Measurements from ENCODE around the gene MYH8. TPM values are rescaled to one million over a fixed set of nuclear protein-coding genes. Genes with fewer than 3 reads are reported as not detected.

Gene MYH8
- not detected for total RNA-seq

- DNase-seq (ENCODE audit: low spot score in 2 of 2): no peak
- no peaks in the 10 kb centered on the region for H3K9me3 ChIP-seq
- H3K27me3 ChIP-seq: no peaks in the 10 kb centered on the region
- H3K4me1 ChIP-seq: no peaks in the 10 kb centered on the region
- H3K4me3 ChIP-seq: no peak within 1 kb of the TSS
- intact Hi-C loops (cut with DNase I): no loop called here
- TF ChIP-seq, protein P1, sequence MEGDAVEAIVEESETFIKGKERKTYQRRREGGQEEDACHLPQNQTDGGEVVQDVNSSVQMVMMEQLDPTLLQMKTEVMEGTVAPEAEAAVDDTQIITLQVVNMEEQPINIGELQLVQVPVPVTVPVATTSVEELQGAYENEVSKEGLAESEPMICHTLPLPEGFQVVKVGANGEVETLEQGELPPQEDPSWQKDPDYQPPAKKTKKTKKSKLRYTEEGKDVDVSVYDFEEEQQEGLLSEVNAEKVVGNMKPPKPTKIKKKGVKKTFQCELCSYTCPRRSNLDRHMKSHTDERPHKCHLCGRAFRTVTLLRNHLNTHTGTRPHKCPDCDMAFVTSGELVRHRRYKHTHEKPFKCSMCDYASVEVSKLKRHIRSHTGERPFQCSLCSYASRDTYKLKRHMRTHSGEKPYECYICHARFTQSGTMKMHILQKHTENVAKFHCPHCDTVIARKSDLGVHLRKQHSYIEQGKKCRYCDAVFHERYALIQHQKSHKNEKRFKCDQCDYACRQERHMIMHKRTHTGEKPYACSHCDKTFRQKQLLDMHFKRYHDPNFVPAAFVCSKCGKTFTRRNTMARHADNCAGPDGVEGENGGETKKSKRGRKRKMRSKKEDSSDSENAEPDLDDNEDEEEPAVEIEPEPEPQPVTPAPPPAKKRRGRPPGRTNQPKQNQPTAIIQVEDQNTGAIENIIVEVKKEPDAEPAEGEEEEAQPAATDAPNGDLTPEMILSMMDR (IDR thresholded peaks at IDR 0.05): no peak
- no peaks in the 10 kb centered on the region for H3K36me3 ChIP-seq
- H3K27ac ChIP-seq: no peak within 1 kb of the TSS
Measured at GRCh38 chr17:10421900-10422542, at the start of gene MYH8. Gene MYH8 (minus strand): TSS chr17:10421950. CDS start chr17:10420227, 1,723 bp downstream.

- no peaks in the 10 kb centered on the region for H3K4me1 ChIP-seq
- H3K27me3 ChIP-seq: no peaks in the 10 kb centered on the region
- no peak for DNase-seq (ENCODE audit: low spot score in 2 of 2)
- H3K4me3 ChIP-seq: no peak within 1 kb of the TSS
- intact Hi-C loops (cut with DNase I): no loop called here
- H3K9me3 ChIP-seq: no peaks in the 10 kb centered on the region
- H3K27ac ChIP-seq: no peak within 1 kb of the TSS
- H3K36me3 ChIP-seq: no peaks in the 10 kb centered on the region
- TF ChIP-seq, protein P1 (IDR thresholded peaks at IDR 0.05): no peak
Measured at GRCh38 chr17:10469459-10469858, 47.7 kb upstream of the MYH8 start, which contains the start of gene MYH4. Gene MYH4 (minus strand): TSS chr17:10469559. CDS start chr17:10466745, 2,814 bp downstream.

DNA sequence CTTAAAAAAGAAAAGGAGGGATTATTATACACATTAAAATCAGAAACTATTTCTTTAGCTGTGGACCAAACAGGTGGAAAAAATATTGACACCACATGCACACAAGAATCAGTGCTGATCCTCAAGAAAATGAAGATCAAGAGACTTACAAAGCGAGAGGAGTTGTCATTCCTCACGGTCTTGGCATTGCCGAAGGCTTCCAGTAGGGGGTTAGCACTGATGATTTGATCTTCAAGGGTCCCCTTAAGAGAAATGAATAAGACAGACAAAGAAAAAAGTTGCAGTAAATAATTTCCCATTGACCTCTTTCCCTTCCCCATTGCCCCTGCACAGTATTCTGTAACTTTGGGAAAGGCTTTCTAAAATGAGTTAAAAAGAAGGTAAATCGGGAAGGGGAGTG is 41.7 kb upstream of the MYH8 start:
- Histone ChIP-seq H3K27me3 (no peaks in the 10 kb centered on the region), H3K27ac (no peak overlapping the region), H3K9me3 (no peaks in the 10 kb centered on the region), H3K36me3 (no peaks in the 10 kb centered on the region), H3K4me1 (no peaks in the 10 kb centered on the region), H3K4me3 (no peak overlapping the region)
- intact Hi-C loops (cut with DNase I): no loop called here
- DNase-seq (ENCODE audit: low spot score in 2 of 2): no peak
- TF ChIP-seq, protein P1 (IDR thresholded peaks at IDR 0.05): no peak

DNA sequence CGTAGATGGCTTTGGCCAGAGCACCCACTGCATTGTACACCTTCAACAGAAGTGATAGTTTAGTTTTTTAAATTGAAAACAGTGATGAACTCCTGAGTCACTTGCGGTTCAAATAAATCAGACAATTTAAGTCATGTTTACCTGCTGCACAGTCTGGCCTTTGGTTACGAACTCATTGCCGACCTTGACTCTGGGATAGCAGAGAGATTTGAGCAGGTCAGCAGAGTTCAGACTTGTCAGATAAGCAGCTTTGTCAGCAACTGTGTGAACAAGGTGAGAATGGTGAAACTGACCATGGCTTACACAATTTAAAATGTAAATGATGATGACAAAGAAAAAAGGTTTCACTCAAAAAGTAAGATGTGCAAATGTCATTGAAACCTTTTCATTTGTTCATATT is 38.3 kb upstream of the MYH8 start:
- TF ChIP-seq, protein P1 (IDR thresholded peaks at IDR 0.05): no peak
- no peak for DNase-seq (ENCODE audit: low spot score in 2 of 2)
- intact Hi-C loops (cut with DNase I): no loop called here
- Histone ChIP-seq H3K4me3 (no peak overlapping the region), H3K36me3 (no peaks in the 10 kb centered on the region), H3K4me1 (no peaks in the 10 kb centered on the region), H3K27ac (no peak overlapping the region), H3K9me3 (no peaks in the 10 kb centered on the region), H3K27me3 (no peaks in the 10 kb centered on the region)

DNA sequence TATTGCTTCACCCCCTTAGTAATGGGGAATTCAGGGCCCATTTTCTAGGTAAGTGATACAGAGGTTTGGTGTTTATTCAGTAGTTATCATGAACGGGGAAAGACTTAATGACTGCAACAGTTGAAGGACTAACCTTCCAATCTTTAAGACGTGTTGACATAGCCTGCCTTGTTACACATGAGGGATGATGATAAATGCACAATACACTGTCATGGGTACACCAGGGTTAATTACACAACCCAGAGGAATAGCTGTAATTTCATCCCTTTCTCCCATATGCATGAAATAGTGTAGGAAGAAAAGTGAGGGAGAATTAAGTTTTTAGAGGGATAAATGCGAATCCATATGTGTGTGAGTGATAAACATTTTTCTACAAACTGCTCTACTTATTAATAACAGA is 37.0 kb upstream of the MYH8 start:
- H3K9me3 ChIP-seq: no peaks in the 10 kb centered on the region
- no peaks in the 10 kb centered on the region for H3K27me3 ChIP-seq
- TF ChIP-seq, protein P1 (IDR thresholded peaks at IDR 0.05): no peak
- H3K4me1 ChIP-seq: no peaks in the 10 kb centered on the region
- intact Hi-C loops (cut with DNase I): no loop called here
- H3K36me3 ChIP-seq: no peaks in the 10 kb centered on the region
- DNase-seq (ENCODE audit: low spot score in 2 of 2): no peak
- no peak overlapping the region for H3K27ac ChIP-seq
- H3K4me3 ChIP-seq: no peak overlapping the region

GRCh38 chr17:10457952-10458351 is 36.2 kb upstream of the MYH8 start:
- intact Hi-C loops (cut with DNase I): no loop called here
- TF ChIP-seq, protein P1 (IDR thresholded peaks at IDR 0.05): no peak
- Histone ChIP-seq H3K27me3 (no peaks in the 10 kb centered on the region), H3K27ac (no peak overlapping the region), H3K36me3 (no peaks in the 10 kb centered on the region), H3K4me1 (no peaks in the 10 kb centered on the region), H3K4me3 (no peak overlapping the region), H3K9me3 (no peaks in the 10 kb centered on the region)
- no peak for DNase-seq (ENCODE audit: low spot score in 2 of 2)
